Measurements from ENCODE around the gene AMHR2.

The AMHR2 gene

GRCh38 chr12:53453953-53454640 lies 30.4 kb downstream of the AMHR2 start:
- no peak for FAIRE-seq

- FAIRE-seq, result no peak
Observed at GRCh38 chr12:53454707-53455106, 31.1 kb downstream of the AMHR2 start.

- no peak for FAIRE-seq
Observed at GRCh38 chr12:53456654-53457366, 33.2 kb downstream of the AMHR2 start.

GRCh38 chr12:53459097-53459496 lies 35.4 kb downstream of the AMHR2 start:
- no peak for FAIRE-seq

GRCh38 chr12:53461059-53461458 lies 37.4 kb downstream of the AMHR2 start:
- FAIRE-seq, result no peak

GRCh38 chr12:53461591-53461990 lies 37.9 kb downstream of the AMHR2 start:
- FAIRE-seq, result no peak

GRCh38 chr12:53462935-53463334 lies 39.3 kb downstream of the AMHR2 start:
- FAIRE-seq, result no peak

- FAIRE-seq, result no peak
Observed at GRCh38 chr12:53463802-53464560, 40.3 kb downstream of the AMHR2 start.

- no peak for FAIRE-seq
Observed at GRCh38 chr12:53464685-53465418, 41.2 kb downstream of the AMHR2 start.

- FAIRE-seq, result no peak
Observed at GRCh38 chr12:53465679-53466078, 42.0 kb downstream of the AMHR2 start.

GRCh38 chr12:53466640-53467039 lies 43.0 kb downstream of the AMHR2 start:
- no peak for FAIRE-seq

- FAIRE-seq, result no peak
Observed at GRCh38 chr12:53467082-53467481, 43.4 kb downstream of the AMHR2 start.

GRCh38 chr12:53467880-53468279 lies 44.2 kb downstream of the AMHR2 start:
- FAIRE-seq, result no peak

- no peak for FAIRE-seq
Observed at GRCh38 chr12:53468282-53468681, 44.6 kb downstream of the AMHR2 start.

GRCh38 chr12:53472056-53472582 lies 48.5 kb downstream of the AMHR2 start:
- no peak for FAIRE-seq

GRCh38 chr12:53474077-53474476 lies 50.4 kb downstream of the AMHR2 start:
- FAIRE-seq, result no peak

- no peak for FAIRE-seq
Observed at GRCh38 chr12:53474819-53475218, 51.2 kb downstream of the AMHR2 start.

- no peak for FAIRE-seq
Observed at GRCh38 chr12:53476769-53477209, 53.1 kb downstream of the AMHR2 start.

- FAIRE-seq, result no peak
Observed at GRCh38 chr12:53478865-53479264, 55.2 kb downstream of the AMHR2 start.

- no peak for FAIRE-seq
Observed at GRCh38 chr12:53479331-53479730, 55.7 kb downstream of the AMHR2 start.

GRCh38 chr12:53480491-53481442 lies 57.1 kb downstream of the AMHR2 start:
- no peak for FAIRE-seq
